Lower leg skin (tissue), 4 donors: ENCODE measurements around the gene SEC14L5. TPM values are rescaled to one million over a fixed set of nuclear protein-coding genes. Genes with fewer than 3 reads are reported as not detected.

Experiments
- DNase-seq, 2 donors: peaks; one replicate each; pipeline ENCODE4 v3.0.0-alpha.2; 2019; ENCODE audit warnings: low spot score in 2 of 2
- H3K4me3 ChIP-seq: fragments of 200-600 bp; sonication (generic); 2 replicates; pipeline ENCODE4 v1.5.1; 2017; ENCODE audit warnings: mild to moderate bottlenecking, low read depth; ENCODE audit not compliant: poor library complexity, severe bottlenecking
- CTCF ChIP-seq, 3 donors: fragments of 450-650 bp; IDR thresholded peaks; one replicate each; pipeline ENCODE4 v1.5.1; 2016; ENCODE audit warnings: antibody characterized with exemption in 3 of 3, mild to moderate bottlenecking in 3 of 3, moderate library complexity in 2 of 3
- POLR2A ChIP-seq, 2 donors: fragments of 450-650 bp; IDR thresholded peaks; one replicate each; pipeline ENCODE4 v1.6.1; 2016 to 2017; ENCODE audit warnings: antibody characterized with exemption in 2 of 2, mild to moderate bottlenecking in 1 of 2, moderate library complexity in 1 of 2
- WGBS, 2 donors: methylation state at CpG; one replicate each; pipeline ENCODE4 v1.1.5; 2018; 5-methylcytosine and 5-hydroxymethylcytosine counted together
- intact Hi-C: fragments of 100-400 bp; cut with DNase I; formaldehyde crosslinking; loops from one replicate; pipeline ENCODE4 v1.15.0; 2023; ENCODE audit warnings: low total_unique reads
- total RNA-seq, 4 donors: library from RNA; depleted of rRNA; stranded (reverse); fragments of >200 nt; gene quantifications; one replicate each; pipeline ENCODE4 v1.1.0, GENCODE V29; 2016

Gene SEC14L5
- total RNA-seq, 4 donors from 2014 or later = 0.91 to 2.6 (median 1.3) TPM

- intact Hi-C loops = no loop called here
- WGBS, 2 donors = 72 to 80% methylated on average over 7 of the region's 7 CpGs
- TF ChIP-seq POLR2A (IDR thresholded peaks at IDR 0.05) (no peak), CTCF (IDR thresholded peaks at IDR 0.05) (no peak)
- no peak overlapping the region for H3K4me3 ChIP-seq
- DNase-seq = no peak
These were observed 44.9 kb upstream of the SEC14L5 start for GRCh38 chr16:4913130-4913773.

GRCh38 chr16:4913774-4914525, 44.2 kb upstream of the SEC14L5 start:
- intact Hi-C loops = no loop called here
- DNase-seq = no peak
- TF ChIP-seq POLR2A (IDR thresholded peaks at IDR 0.05) (no peak), CTCF (IDR thresholded peaks at IDR 0.05) (no peak)
- H3K4me3 ChIP-seq = no peak overlapping the region
- WGBS, 2 donors = 87 to 90% methylated on average over 15 of the region's 15 CpGs

- WGBS, 2 donors = 90% methylated on average over 7 of the region's 7 CpGs
- intact Hi-C loops = no loop called here
- H3K4me3 ChIP-seq = no peak overlapping the region
- no peak for DNase-seq
- TF ChIP-seq POLR2A (IDR thresholded peaks at IDR 0.05) = no peak
- TF ChIP-seq CTCF (IDR thresholded peaks at IDR 0.05) = no peak
These were observed 43.5 kb upstream of the SEC14L5 start for GRCh38 chr16:4914528-4915225.

GRCh38 chr16:4915226-4915761, 42.8 kb upstream of the SEC14L5 start:
- no peak for DNase-seq
- TF ChIP-seq POLR2A (IDR thresholded peaks at IDR 0.05) (no peak), CTCF (IDR thresholded peaks at IDR 0.05) (no peak)
- intact Hi-C loops = no loop called here
- 63 to 70% methylated on average over 9 to 10 of the region's 11 CpGs for WGBS, 2 donors
- H3K4me3 ChIP-seq = no peak overlapping the region

- H3K4me3 ChIP-seq = no peak overlapping the region
- 43 to 50% methylated on average over 4 of the region's 4 CpGs for WGBS, 2 donors
- no peak for TF ChIP-seq CTCF (IDR thresholded peaks at IDR 0.05)
- no peak for TF ChIP-seq POLR2A (IDR thresholded peaks at IDR 0.05)
- no peak for DNase-seq
- intact Hi-C loops = no loop called here
These were observed 41.0 kb upstream of the SEC14L5 start for GRCh38 chr16:4917117-4917516.
